Measurements from ENCODE around the gene RO60.
"Not testable (repeated sequence)": the region's sequence is repeated elsewhere in the genome, so short reads cannot be mapped to it uniquely, and the experiment has no call there.

The RO60 gene

GRCh38 chr1:193059282-193060114 lies at the start of gene RO60, which contains the start of gene UCHL5:
Gene RO60, plus strand, starts transcription at chr1:193059612. Its CDS starts 9,443 bp downstream, at chr1:193069055.
Gene UCHL5, minus strand, starts transcription at chr1:193059360. Its CDS starts 100 bp downstream, at chr1:193059260.
- DNase-seq (ENCODE audit: low spot score) = peak; percentile 90

- no peak for DNase-seq (ENCODE audit: low spot score)
These were observed 48.0 kb upstream of the RO60 start for GRCh38 chr1:193011406-193011805.

GRCh38 chr1:193013005-193013404 lies 46.4 kb upstream of the RO60 start:
- no peak for DNase-seq (ENCODE audit: low spot score)

- DNase-seq (ENCODE audit: low spot score) = no peak
These were observed 45.7 kb upstream of the RO60 start for GRCh38 chr1:193013707-193014106.

GRCh38 chr1:193014400-193014799 lies 45.0 kb upstream of the RO60 start:
- no peak for DNase-seq (ENCODE audit: low spot score)

- DNase-seq (ENCODE audit: low spot score) = no peak
These were observed 42.6 kb upstream of the RO60 start for GRCh38 chr1:193016788-193017187.

GRCh38 chr1:193019442-193020026 lies 39.9 kb upstream of the RO60 start:
- peak; percentile 10 for DNase-seq (ENCODE audit: low spot score)

GRCh38 chr1:193025218-193025617 lies 34.2 kb upstream of the RO60 start:
- DNase-seq (ENCODE audit: low spot score) = no peak

- no peak for DNase-seq (ENCODE audit: low spot score)
These were observed 29.1 kb upstream of the RO60 start for GRCh38 chr1:193030280-193030679.

GRCh38 chr1:193031431-193031830 lies 28.0 kb upstream of the RO60 start:
- no peak for DNase-seq (ENCODE audit: low spot score)

GRCh38 chr1:193032643-193033427 lies 26.6 kb upstream of the RO60 start:
- not testable (repeated sequence) for DNase-seq (ENCODE audit: low spot score)

- no peak for DNase-seq (ENCODE audit: low spot score)
These were observed 25.8 kb upstream of the RO60 start for GRCh38 chr1:193033610-193034009.

- no peak for DNase-seq (ENCODE audit: low spot score)
These were observed 22.9 kb upstream of the RO60 start for GRCh38 chr1:193036337-193037047.

- DNase-seq (ENCODE audit: low spot score) = no peak
These were observed 19.4 kb upstream of the RO60 start for GRCh38 chr1:193040011-193040410.

- no peak for DNase-seq (ENCODE audit: low spot score)
These were observed 16.4 kb upstream of the RO60 start for GRCh38 chr1:193042766-193043691.

- not testable (repeated sequence) for DNase-seq (ENCODE audit: low spot score)
These were observed 10.5 kb upstream of the RO60 start for GRCh38 chr1:193048913-193049312.

- no peak for DNase-seq (ENCODE audit: low spot score)
These were observed 5.2 kb upstream of the RO60 start for GRCh38 chr1:193054169-193054675.

- peak; percentile 24 for DNase-seq (ENCODE audit: low spot score)
These were observed 707 bp upstream of the RO60 start for GRCh38 chr1:193058529-193059281.

GRCh38 chr1:193060115-193060403 lies 647 bp downstream of the RO60 start:
- DNase-seq (ENCODE audit: low spot score) = no peak

- DNase-seq (ENCODE audit: low spot score) = no peak
These were observed 994 bp downstream of the RO60 start for GRCh38 chr1:193060406-193060805.

Measured in iPS-NIHi11 (cell line).